NCI-H524 treated with DMSO at 0.1 percent for 48 hours (cell line): ENCODE data around the gene TMEM31.
"Not testable (repeated sequence)": the region's sequence is repeated elsewhere in the genome, so short reads cannot be mapped to it uniquely, and the experiment has no call there.

ENCODE experiments used
- DNase-seq: peaks from one replicate; lab custom pipeline; 2025; lab: John Stamatoyannopoulos, UW

TMEM31 gene

GRCh38 chrX:103726477-103726876 lies 15.8 kb downstream of the TMEM31 start:
- DNase-seq: no peak

DNA sequence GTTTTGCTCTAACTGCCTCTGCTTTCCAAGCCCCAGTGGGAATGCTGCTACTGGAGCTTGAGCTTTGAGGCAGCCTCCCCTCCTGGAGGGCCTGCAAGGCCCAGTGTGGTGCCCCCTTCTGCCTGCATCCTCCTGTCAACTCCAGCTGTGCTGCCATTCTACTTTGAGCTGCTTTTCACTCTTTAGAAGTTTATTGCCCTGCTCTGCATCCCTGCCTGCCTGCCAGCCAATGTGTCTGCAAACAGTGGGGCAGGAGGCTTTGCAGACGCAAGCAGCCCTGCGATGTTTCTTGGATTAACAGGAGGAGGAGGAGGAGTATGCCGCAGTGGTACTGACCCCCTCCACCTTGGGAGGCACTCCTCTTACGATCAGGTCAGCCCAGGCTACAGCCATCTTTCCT lies 16.4 kb downstream of the TMEM31 start:
- DNase-seq: no peak

- DNase-seq: no peak
These were observed 18.3 kb downstream of the TMEM31 start for GRCh38 chrX:103729015-103729414.

GRCh38 chrX:103730147-103730795 lies 19.6 kb downstream of the TMEM31 start:
- no peak for DNase-seq

GRCh38 chrX:103730796-103731493 lies 20.2 kb downstream of the TMEM31 start:
- DNase-seq: peak; percentile 14

GRCh38 chrX:103733017-103733416 lies 22.3 kb downstream of the TMEM31 start:
- DNase-seq: peak; percentile 7

GRCh38 chrX:103734125-103734760 lies 23.5 kb downstream of the TMEM31 start:
- DNase-seq: no peak

DNA sequence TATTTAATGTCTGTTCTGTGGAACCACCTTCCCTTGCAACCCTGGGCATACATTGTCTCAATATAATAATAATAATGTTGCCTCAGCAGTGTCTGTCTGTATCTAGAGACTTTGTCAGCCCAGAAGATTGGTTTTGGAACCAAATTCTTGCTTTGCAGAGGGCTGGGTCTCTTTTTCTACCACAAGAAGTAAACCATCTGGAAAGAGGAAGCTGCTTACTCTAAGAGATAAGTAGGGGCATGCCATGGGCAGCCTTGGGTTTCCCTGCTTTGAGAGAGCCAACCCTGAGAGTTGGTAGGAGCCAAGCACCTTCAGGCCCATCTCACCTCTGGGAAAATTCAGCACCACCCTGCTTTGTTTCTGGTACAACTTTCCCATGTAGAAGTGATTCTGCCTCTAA lies 27.0 kb downstream of the TMEM31 start:
- DNase-seq: no peak

DNA sequence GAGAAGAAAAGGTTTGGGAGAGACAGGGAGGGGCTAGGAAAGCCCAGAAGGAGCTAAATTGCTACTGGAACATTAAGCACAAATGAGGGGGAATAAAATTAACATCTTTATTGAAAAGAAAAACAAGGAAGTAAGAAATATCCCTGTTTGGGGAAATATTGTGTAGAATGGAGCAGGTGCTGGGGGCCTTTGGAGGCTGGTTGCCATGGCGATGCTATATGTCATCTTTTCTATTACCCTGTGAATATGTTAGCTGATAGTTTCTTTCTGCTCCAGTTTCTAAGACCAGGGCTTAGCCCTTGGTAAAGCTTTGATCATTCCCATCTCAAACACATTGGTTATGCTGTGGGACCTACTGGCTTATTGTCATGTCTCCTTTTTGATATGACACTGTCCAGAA lies 28.7 kb downstream of the TMEM31 start:
- no peak for DNase-seq

GRCh38 chrX:103741879-103742278 lies 31.2 kb downstream of the TMEM31 start:
- DNase-seq: no peak

DNA sequence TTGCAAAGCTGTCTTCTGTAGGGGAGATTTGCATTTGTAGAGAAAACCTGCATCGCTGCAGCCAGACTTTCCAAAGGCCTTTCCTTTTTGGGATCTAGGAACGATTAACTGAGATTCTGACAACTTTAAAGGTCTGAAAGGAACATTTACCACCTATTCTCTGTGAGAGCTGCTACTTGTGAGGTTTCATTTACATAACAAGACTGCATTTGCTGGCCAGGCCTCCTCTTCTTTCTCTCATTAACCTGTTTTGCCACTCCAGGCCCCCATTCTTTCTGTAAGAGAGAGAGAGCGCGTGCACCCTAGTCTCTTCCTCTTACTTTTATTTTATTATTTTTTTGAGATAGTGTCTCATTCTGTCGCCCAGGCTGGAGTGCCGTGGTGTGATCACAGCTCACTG lies 31.6 kb downstream of the TMEM31 start:
- DNase-seq: no peak

DNA sequence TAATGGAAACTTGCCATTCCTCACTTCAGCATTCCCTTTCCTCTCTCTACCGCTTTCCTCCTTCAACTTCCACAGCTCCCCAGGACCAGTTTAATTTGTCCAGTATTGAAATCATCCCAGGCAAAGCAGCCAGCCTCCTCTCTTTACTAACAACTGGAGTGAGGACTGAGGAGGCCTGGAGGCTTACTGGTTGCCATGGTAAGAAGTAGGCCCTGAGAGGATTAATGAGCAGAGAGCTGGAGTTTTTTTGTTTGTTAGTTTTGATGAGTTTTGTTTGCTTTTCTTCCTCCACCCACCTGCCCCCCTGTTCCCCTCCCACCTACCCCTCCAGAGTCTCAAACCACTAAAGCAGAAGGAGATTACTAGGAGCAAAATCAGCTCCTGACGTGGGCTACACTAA lies 36.5 kb downstream of the TMEM31 start:
- DNase-seq: no peak

DNA sequence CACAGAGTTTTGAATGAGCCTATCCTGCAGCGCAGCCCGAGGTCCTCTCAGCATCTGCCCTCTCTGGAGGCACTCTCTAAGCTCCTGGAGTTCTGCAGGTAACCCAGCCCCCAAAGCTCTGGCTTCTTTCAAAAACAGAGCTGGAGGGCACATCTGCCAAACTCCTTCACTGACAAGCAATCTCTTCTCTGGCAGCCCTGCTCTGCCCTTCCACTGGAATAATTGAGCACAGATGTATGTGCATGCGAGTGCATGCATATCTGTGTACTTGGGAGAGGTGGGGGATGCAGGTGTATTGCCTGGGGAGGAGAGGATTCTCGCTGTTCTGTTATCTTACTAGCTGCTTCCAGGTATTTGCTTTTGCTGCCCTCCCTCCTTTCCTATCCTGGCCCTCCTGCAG lies 43.7 kb downstream of the TMEM31 start:
- no peak for DNase-seq

DNA sequence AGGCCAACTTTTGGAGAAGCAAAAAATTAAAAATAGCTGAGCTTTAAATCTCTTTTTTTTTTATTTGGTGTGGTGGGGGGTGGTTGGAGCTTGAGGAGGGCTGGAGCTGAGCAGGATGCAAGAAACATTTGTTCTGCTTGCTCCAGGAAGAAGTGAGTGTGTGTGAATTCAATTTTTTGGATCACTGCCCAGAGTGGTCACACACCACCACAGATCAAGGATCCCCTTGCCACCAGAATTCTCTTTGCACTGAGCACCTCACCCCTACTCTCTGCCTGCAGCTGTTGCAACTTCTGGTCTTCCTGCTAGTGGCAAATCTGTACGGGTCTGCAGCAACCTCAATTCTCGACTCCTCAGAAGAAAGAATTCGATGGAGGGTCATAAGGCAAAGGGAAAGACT lies 46.0 kb downstream of the TMEM31 start:
- no peak for DNase-seq

- DNase-seq: no peak
These were observed 47.8 kb downstream of the TMEM31 start for GRCh38 chrX:103758555-103758954.

DNA sequence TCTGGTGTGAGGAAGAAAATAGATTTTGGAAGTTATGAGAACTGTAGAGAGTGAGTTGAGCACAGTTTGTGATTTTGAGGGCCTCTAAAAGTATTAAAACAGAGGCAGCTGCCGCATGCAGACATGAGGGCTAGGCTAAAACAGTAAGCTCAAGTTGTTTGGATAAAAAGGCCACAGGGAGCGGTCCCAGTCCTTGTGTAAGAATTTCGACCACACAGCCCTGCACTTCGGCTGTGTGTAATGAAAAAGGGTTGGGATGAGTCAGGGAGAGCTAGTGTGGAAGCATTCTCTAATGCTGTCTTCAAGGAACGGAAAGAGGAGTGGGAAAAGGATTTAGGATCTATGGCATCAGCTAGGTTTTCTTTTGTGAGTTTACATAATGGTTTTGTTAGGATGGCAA lies 52.8 kb downstream of the TMEM31 start:
- not testable (repeated sequence) for DNase-seq
